K562 (cell line): ENCODE measurements around the gene TYW5. TPM values are rescaled to one million over a fixed set of nuclear protein-coding genes. Genes with fewer than 3 reads are reported as not detected.

Source experiments
- ATAC-seq: fragments of 200-7000 bp; cut with Tn5 transposase; 3 replicates; pipeline ENCODE4 v1.9.1; 2020; ENCODE audit warnings: moderate library complexity
- BruUV-seq: library from RNA; stranded (reverse); fragments of 400-500 nt; replicated peaks from 2 replicates; lab custom pipeline; 2021; lab: Mats Ljungman, UMichigan
- CTCF ChIA-PET: fragments of 300-600 bp; formaldehyde crosslinking; extraction: SDS; loops from one replicate; lab custom pipeline; 2021; ENCODE audit warnings: low intra/inter-chr PET ratio; lab: Yijun Ruan, JAX
- POLR2A ChIA-PET: fragments of 300-600, 350-650 bp; sonication (Branson Sonifier 250); formaldehyde crosslinking; extraction: SDS; loops from one replicate; lab custom pipeline; 2021; ENCODE audit warnings: antibody characterized with exemption, inconsistent platforms; lab: Yijun Ruan, JAX
- DNase-seq, 4 experiments: peaks; one replicate each; pipeline versions ENCODE4 v3.0.0 to v3.0.0-alpha.2; 2011 to 2018; ENCODE audit warnings: low spot score in 3 of 4, mixed read lengths in 3 of 4; ENCODE audit errors: extremely low read depth in 1 of 4
- FAIRE-seq: peaks from 2 replicates; lab custom pipeline; 2011; peaks lifted over from hg19 to GRCh38; lab: Jason Lieb, UNC
- H2AFZ ChIP-seq: 2 replicates; pipeline ENCODE4 v1.6.0; 2011; ENCODE audit warnings: low read depth, low read length, control low read depth, inconsistent platforms
- H3K27ac ChIP-seq: fragments of 200-600 bp; 3 replicates; pipeline ENCODE4 v1.8.0; 2011; ENCODE audit warnings: low read depth, mild to moderate bottlenecking, control low read depth, inconsistent platforms, low read length, moderate library complexity, mixed read lengths; ENCODE audit errors: extremely low read depth
- H3K27me3 ChIP-seq, 2 experiments: fragments of 300-600 bp in 1 of 2; 2 replicates in 1 of 2; 3 replicates in 1 of 2; pipeline versions ENCODE4 v1.6.0 to v1.8.0; 2011; ENCODE audit warnings: inconsistent platforms in 2 of 2, low read length in 2 of 2, mild to moderate bottlenecking in 1 of 2, mixed read lengths in 1 of 2, moderate library complexity in 1 of 2; ENCODE audit not compliant: control insufficient read depth in 2 of 2, insufficient read depth in 2 of 2
- H3K36me3 ChIP-seq: fragments of 300-600 bp; 3 replicates; pipeline ENCODE4 v1.8.0; 2011; ENCODE audit warnings: mild to moderate bottlenecking, low read length, inconsistent platforms; ENCODE audit not compliant: control insufficient read depth, insufficient read depth
- H3K4me1 ChIP-seq, 2 experiments: fragments of 200-600 bp in 1 of 2; replicated peaks in 1 of 2; 2 replicates in 1 of 2; 3 replicates in 1 of 2; pipeline versions ENCODE4 v1.5.1 to v1.8.0; 2011; ENCODE audit warnings: inconsistent platforms in 2 of 2, low read length in 2 of 2, mild to moderate bottlenecking in 1 of 2, mixed read lengths in 1 of 2, moderate library complexity in 1 of 2; ENCODE audit not compliant: control insufficient read depth in 2 of 2, insufficient read depth in 2 of 2
- H3K4me2 ChIP-seq: 2 replicates; pipeline ENCODE4 v1.6.1; 2011; ENCODE audit warnings: low read length, control low read depth, inconsistent platforms, mixed read lengths; ENCODE audit not compliant: insufficient read depth
- H3K4me3 ChIP-seq: fragments of 200-600 bp; sonication (generic), shearing (Covaris generic); 2 replicates; pipeline ENCODE4 v1.5.1; 2016; ENCODE audit warnings: control low read depth, inconsistent platforms
- H3K79me2 ChIP-seq: fragments of 200-600 bp; 3 replicates; pipeline ENCODE4 v1.8.0; 2011; ENCODE audit warnings: low read length, inconsistent platforms; ENCODE audit not compliant: control insufficient read depth, insufficient read depth
- H3K9ac ChIP-seq, 2 experiments: 2 replicates each; pipeline versions ENCODE4 v1.6.0 to v1.6.1; 2011; ENCODE audit warnings: low read depth in 2 of 2, low read length in 2 of 2, control low read depth in 1 of 2, inconsistent platforms in 1 of 2, mild to moderate bottlenecking in 1 of 2, mixed read lengths in 1 of 2; ENCODE audit not compliant: insufficient read depth in 1 of 2
- H3K9me1 ChIP-seq: one replicate; pipeline ENCODE4 v1.6.0; 2011; ENCODE audit warnings: inconsistent platforms, mild to moderate bottlenecking, low read length, moderate library complexity; ENCODE audit not compliant: control insufficient read depth, insufficient read depth
- H3K9me3 ChIP-seq: replicated peaks from 2 replicates; pipeline ENCODE4 v1.5.1; 2011; ENCODE audit warnings: low read depth, low read length, inconsistent platforms; ENCODE audit not compliant: control insufficient read depth, insufficient read depth
- H4K20me1 ChIP-seq: replicated peaks from 2 replicates; pipeline ENCODE4 v1.6.1; 2011; ENCODE audit warnings: low read length, inconsistent platforms, mixed read lengths; ENCODE audit not compliant: control insufficient read depth, insufficient read depth
- ARID3B ChIP-seq: fragments of 250-450 bp; sonication (Bioruptor Pico); IDR thresholded peaks from 2 replicates; pipeline ENCODE4 v1.4.0; 2020; ENCODE audit warnings: borderline replicate concordance
- COPS2 ChIP-seq: fragments of 450-650 bp; conservative IDR thresholded peaks from 2 replicates; pipeline ENCODE4 v1.6.1; 2016; ENCODE audit warnings: mild to moderate bottlenecking, moderate library complexity
- MXD1 ChIP-seq: fragments of 250-450 bp; sonication (Bioruptor Pico); IDR thresholded peaks from 2 replicates; pipeline ENCODE4 v1.8.0; 2021; ENCODE audit warnings: borderline replicate concordance, mild to moderate bottlenecking, moderate library complexity; ENCODE audit not compliant: poor library complexity, severe bottlenecking
- NELFE ChIP-seq: IDR thresholded peaks from 2 replicates; pipeline ENCODE4 v1.6.1; 2011; ENCODE audit warnings: mild to moderate bottlenecking; ENCODE audit not compliant: insufficient read depth, insufficient read length
- POLR2B ChIP-seq: fragments of 450-650 bp; IDR thresholded peaks from 2 replicates; pipeline ENCODE4 v1.6.1; 2018; ENCODE audit warnings: low read depth; ENCODE audit not compliant: partially characterized antibody
- SIX5 ChIP-seq, 2 experiments: IDR thresholded peaks; 2 replicates each; pipeline ENCODE4 v1.6.1; 2011; ENCODE audit warnings: low read length in 2 of 2, borderline replicate concordance in 1 of 2, low read depth in 1 of 2, mild to moderate bottlenecking in 1 of 2, moderate library complexity in 1 of 2; ENCODE audit not compliant: insufficient read depth in 1 of 2
- STAT5A ChIP-seq: IDR thresholded peaks from 2 replicates; pipeline ENCODE4 v1.6.1; 2012; ENCODE audit warnings: low read length, inconsistent platforms, borderline replicate concordance
- WGBS: fragments of 100-300 bp; shearing (Covaris generic); methylation state at CpG from one replicate; pipeline ENCODE4 v1.1.6; 2016; ENCODE audit warnings: low coverage, mixed read lengths; ENCODE audit not compliant: insufficient coverage; ENCODE audit errors: missing lambda C conversion rate; 5-methylcytosine and 5-hydroxymethylcytosine counted together
- in situ Hi-C: fragments of 300-500 bp; cut with MboI; formaldehyde crosslinking; loops from 4 replicates; pipeline ENCODE4 v1.15.0; 2018; ENCODE audit warnings: inconsistent platforms, mixed read lengths
- intact Hi-C: fragments of 100-400 bp; cut with micrococcal nuclease; formaldehyde crosslinking; loops from 2 replicates; pipeline ENCODE4 v1.14.2; 2022
- polyA plus RNA-seq, 8 experiments: library from polyadenylated mRNA; depleted of rRNA in 4 of 8; stranded (reverse) in 5 of 8; unstranded in 3 of 8; fragments of >200 nt; fragmentation: Nextera tagmentation in 2 of 8; fragmentation: Illumina TruSeq in 1 of 8; extraction: Ambion mirVana in 2 of 8; extraction: Trizol in 1 of 8; gene quantifications; 2 replicates each; pipeline versions ENCODE4 v1.2.1 to v1.2.3, GENCODE V29; 2011 to 2014; ENCODE audit warnings: inconsistent platforms in 1 of 8, missing spikeins in 1 of 8
- total RNA-seq, 7 experiments: library from RNA; depleted of rRNA in 6 of 7; stranded (reverse); fragments of >200 nt in 6 of 7; fragmentation: Illumina TruSeq in 2 of 7; extraction: Trizol in 2 of 7; gene quantifications; 2 replicates each; pipeline versions ENCODE4 v1.2.1 to v1.2.3, GENCODE V29; 2011 to 2021; ENCODE audit warnings: low replicate concordance in 1 of 7
- TF ChIP-seq, protein P1 (sequence below): sonication (generic); formaldehyde crosslinking; IDR thresholded peaks from 2 replicates; pipeline ENCODE4 v1.8.1; 2023; ENCODE audit warnings: mild to moderate bottlenecking, missing genetic modification reagents

Gene TYW5
- total and polyA plus RNA-seq, 9 of the 15 experiments (the other 6 are each of a cell fraction or from before 2014, with no cell fraction given), result 3.6 to 7.7 (median 4.6) TPM

- Histone ChIP-seq H3K79me2 (no peaks in the 10 kb centered on the region), H3K36me3 (no peaks in the 10 kb centered on the region), H2AFZ (no peak overlapping the region), H3K9me1 (no peaks in the 10 kb centered on the region), H3K4me2 (no peak overlapping the region), H3K27me3 (no peaks in the 10 kb centered on the region), H3K4me1 (peaks cover 0 to 11% of the 10 kb centered on the region in 2 experiments; a peak in 2 of 5 replicates), H3K4me3 (no peak overlapping the region), H3K9ac (no peak overlapping the region), H4K20me1 (no peaks in the 10 kb centered on the region; the same call in 1 of the 2 replicates), H3K27ac (no peak overlapping the region), H3K9me3 (no peaks in the 10 kb centered on the region)
- intact Hi-C loops (no loop called here), in situ Hi-C loops (no loop called here)
- no peak for ATAC-seq
- no peak for FAIRE-seq
- ChIA-PET CTCF (no interaction called here), POLR2A (no interaction called here)
- 40% methylated on average over 2 of the region's 2 CpGs for WGBS
- BruUV-seq, result no TSS peak
- no peak for TF ChIP-seq COPS2
- TF ChIP-seq ARID3B (CRISPR knock-in tag), result no peak
- TF ChIP-seq MXD1 (CRISPR knock-in tag), result no peak
- no peak for TF ChIP-seq SIX5 (IDR thresholded peaks at IDR 0.05; ENCODE audit: borderline replicate concordance in 1 of 2, insufficient read depth in 1 of 2, low read depth in 1 of 2, low read length in 2 of 2)
- no peak for TF ChIP-seq STAT5A
- TF ChIP-seq NELFE, result no peak
- TF ChIP-seq, protein P1, sequence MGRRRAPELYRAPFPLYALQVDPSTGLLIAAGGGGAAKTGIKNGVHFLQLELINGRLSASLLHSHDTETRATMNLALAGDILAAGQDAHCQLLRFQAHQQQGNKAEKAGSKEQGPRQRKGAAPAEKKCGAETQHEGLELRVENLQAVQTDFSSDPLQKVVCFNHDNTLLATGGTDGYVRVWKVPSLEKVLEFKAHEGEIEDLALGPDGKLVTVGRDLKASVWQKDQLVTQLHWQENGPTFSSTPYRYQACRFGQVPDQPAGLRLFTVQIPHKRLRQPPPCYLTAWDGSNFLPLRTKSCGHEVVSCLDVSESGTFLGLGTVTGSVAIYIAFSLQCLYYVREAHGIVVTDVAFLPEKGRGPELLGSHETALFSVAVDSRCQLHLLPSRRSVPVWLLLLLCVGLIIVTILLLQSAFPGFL (CRISPR knock-in tag), result no peak
- TF ChIP-seq POLR2B, result no peak
- no peak for DNase-seq
Observed at GRCh38 chr2:199991691-199992090, 36.4 kb upstream of the TYW5 start.
